GM21447 (cell line): ENCODE data around the gene PDE4D.

Source experiments
- ATAC-seq: cut with Tn5 transposase; IDR thresholded peaks from one replicate; pipeline ENCODE4 v1.9.1; 2021; ENCODE audit not compliant: unreplicated experiment

PDE4D gene

GRCh38 chr5:59133764-59134261, 759.7 kb downstream of the PDE4D start:
- no peak for ATAC-seq

GRCh38 chr5:59132131-59132530, 761.4 kb downstream of the PDE4D start:
- ATAC-seq: no peak

- ATAC-seq: no peak
These were observed 763.1 kb downstream of the PDE4D start for GRCh38 chr5:59130431-59130830.

- no peak for ATAC-seq
These were observed 764.8 kb downstream of the PDE4D start for GRCh38 chr5:59128646-59129290.

- no peak for ATAC-seq
These were observed 766.6 kb downstream of the PDE4D start for GRCh38 chr5:59126708-59127573.

- ATAC-seq: no peak
These were observed 767.4 kb downstream of the PDE4D start for GRCh38 chr5:59126016-59126707.

GRCh38 chr5:59125011-59125961, 768.2 kb downstream of the PDE4D start:
- ATAC-seq: no peak

GRCh38 chr5:59123595-59124561, 769.6 kb downstream of the PDE4D start:
- peak; percentile 43 for ATAC-seq

GRCh38 chr5:59119480-59119879, 774.0 kb downstream of the PDE4D start:
- no peak for ATAC-seq

- ATAC-seq: no peak
These were observed 776.2 kb downstream of the PDE4D start for GRCh38 chr5:59117320-59117719.

GRCh38 chr5:59116231-59116865, 777.2 kb downstream of the PDE4D start:
- no peak for ATAC-seq

- ATAC-seq: no peak
These were observed 778.2 kb downstream of the PDE4D start for GRCh38 chr5:59115345-59115744.

GRCh38 chr5:59109383-59109782, 784.1 kb downstream of the PDE4D start:
- ATAC-seq: no peak

GRCh38 chr5:59107692-59108091, 785.8 kb downstream of the PDE4D start:
- ATAC-seq: no peak

- ATAC-seq: no peak
These were observed 789.0 kb downstream of the PDE4D start for GRCh38 chr5:59104400-59105127.

GRCh38 chr5:59103303-59103702, 790.2 kb downstream of the PDE4D start:
- no peak for ATAC-seq

GRCh38 chr5:59102437-59102836, 791.1 kb downstream of the PDE4D start:
- no peak for ATAC-seq

GRCh38 chr5:59100875-59101274, 792.7 kb downstream of the PDE4D start:
- no peak for ATAC-seq
